Right lobe of liver (tissue), 6 donors: ENCODE measurements around the gene ANKRD24. TPM values are rescaled to one million over a fixed set of nuclear protein-coding genes. Genes with fewer than 3 reads are reported as not detected.
A peak's percentile ranks its signal among the peaks of the same experiment; 100 is the strongest.

Experiments used
- ATAC-seq, 4 donors: fragments of 200-7000 bp; cut with Tn5 transposase; one replicate each; pipeline ENCODE4 v1.9.1; 2020; ENCODE audit warnings: mild to moderate bottlenecking in 4 of 4, moderate library complexity in 4 of 4
- DNase-seq, 3 donors: peaks; one replicate each; pipeline ENCODE4 v3.0.0-alpha.2; 2020
- H3K27ac ChIP-seq, 3 donors: fragments of 200-600 bp; one replicate each; pipeline ENCODE4 v1.8.0; 2022
- H3K27me3 ChIP-seq, 2 donors: fragments of 200-600 bp; one replicate each; pipeline ENCODE4 v1.8.0; 2022
- H3K36me3 ChIP-seq, 4 donors: fragments of 200-600 bp; sonication (generic) in 1 of 4; one replicate each; pipeline versions ENCODE4 v1.5.1 to v1.8.0; 2017 to 2022; ENCODE audit warnings: control low read depth in 1 of 4
- H3K4me1 ChIP-seq, 4 donors: fragments of 200-600 bp; sonication (generic) in 1 of 4; one replicate each; pipeline versions ENCODE4 v1.5.1 to v1.8.0; 2017 to 2022; ENCODE audit warnings: control low read depth in 1 of 4
- H3K4me3 ChIP-seq, 3 donors: fragments of 200-600 bp; one replicate each; pipeline ENCODE4 v1.8.0; 2022
- H3K9me3 ChIP-seq, 4 donors: fragments of 200-600 bp; sonication (generic) in 1 of 4; one replicate each; pipeline versions ENCODE4 v1.5.1 to v1.8.0; 2017 to 2022; ENCODE audit warnings: control low read depth in 1 of 4
- CTCF ChIP-seq, 4 donors: fragments of 200-600 bp in 3 of 4; fragments of 450-650 bp in 1 of 4; IDR thresholded peaks; one replicate each; pipeline versions ENCODE4 v1.5.1 to v1.8.0; 2016 to 2022; ENCODE audit warnings: antibody characterized with exemption in 4 of 4, mild to moderate bottlenecking in 2 of 4
- POLR2A ChIP-seq: fragments of 450-650 bp; IDR thresholded peaks from one replicate; pipeline ENCODE4 v1.6.1; 2017; ENCODE audit warnings: antibody characterized with exemption, mild to moderate bottlenecking
- WGBS: methylation state at CpG from one replicate; pipeline ENCODE4 v1.1.6; 2018; ENCODE audit warnings: low coverage, low lambda C conversion rate; ENCODE audit not compliant: insufficient coverage; ENCODE audit errors: missing lambda C conversion rate; 5-methylcytosine and 5-hydroxymethylcytosine counted together
- intact Hi-C, 2 donors: fragments of 100-400 bp; cut with DNase I; formaldehyde crosslinking; loops; one replicate each; pipeline versions ENCODE4 v1.11.2 to v1.14.1; 2022
- total RNA-seq, 6 experiments: library from RNA; depleted of rRNA in 2 of 6; stranded (reverse); fragments of >200 nt in 2 of 6; fragmentation: NEBNext Ultra II Directional in 3 of 6; extraction: Animal tissue kit (Norgen Biotek cat#: 25700) in 3 of 6; gene quantifications; one replicate each; pipeline versions ENCODE4 v1.1.0 to v1.2.4, GENCODE V29; 2016 to 2023
- donor health status: DM: no; HTN: yes; CAD: no.
- donor health status: DM: no; HTN: no; CAD: no.
- donor health status: DM: no; HTN: no; CAD: no.
- donor health status: DM: no; HTN: yes; CAD: no.
- donor health status: DM: no; HTN: yes; CAD: no.

ANKRD24 gene
- total RNA-seq, 6 experiments from 2014 or later: 1.2 to 4.8 (median 2.7) TPM

- no peak overlapping the region for H3K4me3 ChIP-seq
- intact Hi-C loops: no loop called here
- 19% methylated on average over 11 of the region's 17 CpGs for WGBS
- DNase-seq (peak; percentile 81 to 90 (median 86)), ATAC-seq (peak; percentile 32 to 63 (median 52))
- H3K9me3 ChIP-seq: no peaks in the 10 kb centered on the region
- H3K36me3 ChIP-seq: no peaks in the 10 kb centered on the region
- H3K27me3 ChIP-seq: no peaks in the 10 kb centered on the region
- H3K27ac ChIP-seq: peak overlapping the region; percentile 78 to 96 (median 94)
- TF ChIP-seq CTCF (IDR thresholded peaks at IDR 0.05) (no peak), POLR2A (no peak)
- H3K4me1 ChIP-seq: peaks cover 0 to 51% (median 18%) of the 10 kb centered on the region in 4 donors
These were observed 32.8 kb upstream of the ANKRD24 start for GRCh38 chr19:4149518-4150288.

- Histone ChIP-seq H3K27me3 (no peaks in the 10 kb centered on the region), H3K36me3 (no peaks in the 10 kb centered on the region)
- 57% methylated on average over 6 of the region's 6 CpGs for WGBS
These were observed 30.9 kb upstream of the ANKRD24 start for GRCh38 chr19:4151623-4152022.

GRCh38 chr19:4152241-4152998 is 30.1 kb upstream of the ANKRD24 start:
- TF ChIP-seq CTCF (IDR thresholded peaks at IDR 0.05) (no peak), POLR2A (no peak)
- Histone ChIP-seq H3K4me3 (peak overlapping the region; percentile 16 to 82 (median 28)), H3K36me3 (peaks cover 0 to 4% (median 2%) of the 10 kb centered on the region in 4 donors), H3K4me1 (peaks cover 0 to 62% (median 13%) of the 10 kb centered on the region in 4 donors), H3K9me3 (no peaks in the 10 kb centered on the region), H3K27ac (peak overlapping the region; percentile 89 to 96 (median 95)), H3K27me3 (no peaks in the 10 kb centered on the region)
- WGBS: 51% methylated on average over 6 of the region's 10 CpGs
- ATAC-seq (peak; percentile 7 to 50 (median 32)), DNase-seq (peak in 2 of 3 donors; percentile 69 to 77)
- intact Hi-C loops: no loop called here

More at GRCh38 chr19:4151623-4152022, 30.9 kb upstream of the ANKRD24 start:
- ATAC-seq (no peak), DNase-seq (no peak)
- intact Hi-C loops: no loop called here
- Histone ChIP-seq H3K27ac (peak overlapping the region in 2 of 3 donors; percentile 95 to 96), H3K9me3 (no peaks in the 10 kb centered on the region), H3K4me3 (no peak overlapping the region), H3K4me1 (peaks cover 0 to 54% (median 13%) of the 10 kb centered on the region in 4 donors)
- TF ChIP-seq POLR2A (no peak), CTCF (IDR thresholded peaks at IDR 0.05) (no peak)

- Histone ChIP-seq H3K9me3 (no peaks in the 10 kb centered on the region), H3K36me3 (peaks cover 0 to 26% (median 12%) of the 10 kb centered on the region in 4 donors), H3K4me1 (peaks cover 0 to 55% (median 9%) of the 10 kb centered on the region in 4 donors), H3K27ac (peak overlapping the region; percentile 78 to 96 (median 90)), H3K27me3 (no peaks in the 10 kb centered on the region), H3K4me3 (peak overlapping the region; percentile 66 to 85 (median 82))
- 30% methylated on average over 12 of the region's 21 CpGs for WGBS
- intact Hi-C loops: no loop called here
- DNase-seq (peak in 1 of 3 donors; percentile 75), ATAC-seq (peak in 2 of 4 donors; percentile 3 to 9)
- TF ChIP-seq CTCF (IDR thresholded peaks at IDR 0.05) (no peak), POLR2A (no peak)
These were observed 27.7 kb upstream of the ANKRD24 start for GRCh38 chr19:4154571-4155312.
